Epithelial cell of esophagus (primary cell): ENCODE results near the gene SULT2B1.

ENCODE experiments used
- DNase-seq: peaks from one replicate; pipeline ENCODE4 v3.0.0; 2010; ENCODE audit warnings: low read depth
- H3K4me3 ChIP-seq: 2 replicates; pipeline ENCODE4 v1.5.1; 2011; ENCODE audit warnings: mild to moderate bottlenecking, low read length, control low read depth
- TF ChIP-seq, protein P1 (sequence below): IDR thresholded peaks from 2 replicates; pipeline ENCODE4 v1.5.1; 2011; ENCODE audit warnings: low read depth, mild to moderate bottlenecking, low read length, control low read depth, inconsistent platforms; ENCODE audit not compliant: insufficient read depth; ENCODE audit errors: missing control alignments

SULT2B1 gene

GRCh38 chr19:48623556-48624066, 71.6 kb downstream of the SULT2B1 start:
- TF ChIP-seq, protein P1, sequence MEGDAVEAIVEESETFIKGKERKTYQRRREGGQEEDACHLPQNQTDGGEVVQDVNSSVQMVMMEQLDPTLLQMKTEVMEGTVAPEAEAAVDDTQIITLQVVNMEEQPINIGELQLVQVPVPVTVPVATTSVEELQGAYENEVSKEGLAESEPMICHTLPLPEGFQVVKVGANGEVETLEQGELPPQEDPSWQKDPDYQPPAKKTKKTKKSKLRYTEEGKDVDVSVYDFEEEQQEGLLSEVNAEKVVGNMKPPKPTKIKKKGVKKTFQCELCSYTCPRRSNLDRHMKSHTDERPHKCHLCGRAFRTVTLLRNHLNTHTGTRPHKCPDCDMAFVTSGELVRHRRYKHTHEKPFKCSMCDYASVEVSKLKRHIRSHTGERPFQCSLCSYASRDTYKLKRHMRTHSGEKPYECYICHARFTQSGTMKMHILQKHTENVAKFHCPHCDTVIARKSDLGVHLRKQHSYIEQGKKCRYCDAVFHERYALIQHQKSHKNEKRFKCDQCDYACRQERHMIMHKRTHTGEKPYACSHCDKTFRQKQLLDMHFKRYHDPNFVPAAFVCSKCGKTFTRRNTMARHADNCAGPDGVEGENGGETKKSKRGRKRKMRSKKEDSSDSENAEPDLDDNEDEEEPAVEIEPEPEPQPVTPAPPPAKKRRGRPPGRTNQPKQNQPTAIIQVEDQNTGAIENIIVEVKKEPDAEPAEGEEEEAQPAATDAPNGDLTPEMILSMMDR, result no peak
- peak overlapping the region; percentile 43 for H3K4me3 ChIP-seq
- no peak for DNase-seq

DNA sequence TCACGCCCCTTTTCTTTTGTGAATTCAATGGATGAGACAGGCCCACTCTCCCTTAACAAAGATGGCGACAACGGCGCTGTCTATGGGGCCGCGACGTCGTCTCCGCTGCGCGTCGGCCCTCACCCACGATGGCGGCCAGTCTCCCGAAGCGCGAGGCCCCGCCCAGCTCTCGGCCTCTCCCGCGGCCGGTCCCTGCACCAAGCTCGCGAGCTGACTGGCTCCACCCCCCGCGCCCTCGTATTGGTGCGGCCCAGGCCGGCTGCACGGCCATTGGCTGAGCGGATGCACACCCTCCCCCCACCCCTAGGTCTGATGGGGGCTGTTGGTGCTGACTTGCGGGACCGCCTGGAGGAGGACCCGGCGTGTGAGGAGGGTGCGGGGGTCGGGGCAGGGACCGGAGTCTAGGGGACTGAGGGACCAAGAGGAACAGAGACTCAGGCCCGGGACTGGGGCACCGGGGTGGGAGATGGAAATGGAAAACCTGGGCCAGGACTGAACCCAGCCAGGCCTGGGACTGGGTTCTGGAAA, 72.2 kb downstream of the SULT2B1 start:
- H3K4me3 ChIP-seq, result peak overlapping the region; percentile 43
- peak; percentile 98 for DNase-seq
- TF ChIP-seq, protein P1, result no peak

GRCh38 chr19:48624791-48625723, 73.1 kb downstream of the SULT2B1 start:
- no peak overlapping the region for H3K4me3 ChIP-seq
- TF ChIP-seq, protein P1, result no peak
- DNase-seq, result no peak

GRCh38 chr19:48625891-48626327, 73.9 kb downstream of the SULT2B1 start:
- TF ChIP-seq, protein P1, result no peak
- H3K4me3 ChIP-seq, result no peak overlapping the region
- DNase-seq, result no peak

DNA sequence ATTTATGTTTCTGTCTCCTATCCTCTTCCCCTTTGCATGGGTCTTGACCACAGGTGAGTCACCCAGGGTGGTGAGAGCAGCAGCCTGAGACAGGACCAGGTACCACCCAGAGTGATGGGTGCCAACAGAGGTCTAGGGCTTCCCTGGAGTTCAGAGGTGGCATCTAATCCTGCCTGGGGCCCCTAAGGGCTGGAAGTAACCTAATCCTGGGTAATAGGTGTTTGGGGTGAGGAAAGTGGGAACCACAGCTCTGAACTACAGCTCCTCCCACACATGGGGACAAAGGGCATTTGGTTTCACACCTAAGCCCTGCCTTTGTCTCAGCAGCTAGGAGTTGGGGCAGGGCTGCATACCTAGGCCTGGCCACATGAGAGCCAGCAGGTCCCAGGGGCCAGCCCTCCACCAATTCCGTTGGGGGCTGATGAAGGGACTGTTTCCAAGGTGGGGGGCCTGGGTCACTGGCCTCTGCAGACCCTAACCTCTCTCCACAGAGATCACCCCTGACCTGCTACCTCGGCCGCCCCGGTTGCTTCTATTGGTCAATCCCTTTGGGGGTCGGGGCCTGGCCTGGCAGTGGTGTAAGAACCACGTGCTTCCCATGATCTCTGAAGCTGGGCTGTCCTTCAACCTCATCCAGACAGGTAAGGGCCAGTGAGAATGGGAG, 75.4 kb downstream of the SULT2B1 start:
- H3K4me3 ChIP-seq, result no peak overlapping the region
- TF ChIP-seq, protein P1, result no peak
- peak; percentile 37 for DNase-seq

- no peak overlapping the region for H3K4me3 ChIP-seq
- no peak for DNase-seq
- TF ChIP-seq, protein P1, result no peak
Observed at GRCh38 chr19:48627865-48628314, 75.9 kb downstream of the SULT2B1 start.
